Measurements from ENCODE around the gene S100A14.
"Not testable (repeated sequence)": the region's sequence is repeated elsewhere in the genome, so short reads cannot be mapped to it uniquely, and the experiment has no call there.

Gene S100A14

DNA sequence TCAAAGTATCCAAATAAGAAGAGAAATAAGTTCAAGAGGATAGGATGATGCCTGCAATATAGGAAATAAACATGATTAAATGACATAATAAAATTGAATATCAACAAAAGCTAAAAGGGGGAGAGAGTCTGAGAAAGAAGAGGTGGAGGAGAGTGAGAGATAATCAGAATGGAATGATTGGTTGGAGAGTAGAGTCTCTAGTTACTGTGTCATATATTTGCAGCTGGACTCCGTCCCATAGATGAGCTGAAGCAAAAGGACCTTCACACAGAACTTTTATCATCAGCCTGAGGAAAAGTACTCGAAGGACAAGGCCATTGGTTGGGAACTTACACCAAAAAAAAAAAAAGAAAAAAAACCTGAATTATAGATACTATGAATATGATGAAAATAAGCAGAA lies 27.6 kb downstream of the S100A14 start:
- DNase-seq: no peak

DNA sequence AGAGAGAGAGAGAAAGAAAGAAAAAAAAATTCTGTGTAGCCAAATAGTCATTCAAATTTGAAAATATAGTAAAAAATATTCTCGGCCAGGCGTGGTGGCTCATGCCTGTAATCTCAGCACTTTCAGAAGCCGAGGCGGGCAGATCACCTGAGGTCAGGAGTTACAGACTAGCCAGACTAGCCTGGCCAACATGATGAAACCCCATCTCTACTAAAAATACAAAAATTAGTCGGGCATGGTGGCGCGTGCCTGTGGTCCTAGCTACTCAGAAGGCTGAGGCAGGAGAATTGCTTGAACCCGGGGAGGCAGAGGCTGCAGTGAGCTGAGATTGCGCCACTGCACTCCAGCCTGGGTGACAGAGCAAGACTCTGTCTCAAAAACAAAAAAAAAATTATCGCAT lies 28.1 kb downstream of the S100A14 start:
- not testable (repeated sequence) for DNase-seq

DNA sequence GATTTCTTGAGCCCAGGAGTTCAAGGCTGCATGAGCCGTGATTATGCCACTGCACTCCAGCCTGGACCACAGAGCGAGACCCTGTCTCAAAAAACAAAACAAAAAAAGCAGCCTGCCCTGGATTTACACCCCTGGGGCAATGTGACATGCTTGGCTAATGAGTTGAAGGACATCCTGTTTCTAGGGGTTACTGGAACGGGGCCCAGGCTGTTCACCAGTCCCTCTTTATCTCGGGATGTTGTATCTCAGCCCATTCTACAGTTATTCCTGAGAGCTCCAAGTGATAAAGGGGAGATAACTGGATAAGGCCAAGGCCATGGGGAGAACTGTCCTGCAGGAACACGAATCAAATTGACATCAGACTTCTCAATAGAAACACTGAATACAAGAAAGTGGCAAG lies 28.8 kb downstream of the S100A14 start:
- no peak for DNase-seq

- no peak for DNase-seq
These were observed 29.8 kb downstream of the S100A14 start for GRCh38 chr1:153586347-153586746.

DNA sequence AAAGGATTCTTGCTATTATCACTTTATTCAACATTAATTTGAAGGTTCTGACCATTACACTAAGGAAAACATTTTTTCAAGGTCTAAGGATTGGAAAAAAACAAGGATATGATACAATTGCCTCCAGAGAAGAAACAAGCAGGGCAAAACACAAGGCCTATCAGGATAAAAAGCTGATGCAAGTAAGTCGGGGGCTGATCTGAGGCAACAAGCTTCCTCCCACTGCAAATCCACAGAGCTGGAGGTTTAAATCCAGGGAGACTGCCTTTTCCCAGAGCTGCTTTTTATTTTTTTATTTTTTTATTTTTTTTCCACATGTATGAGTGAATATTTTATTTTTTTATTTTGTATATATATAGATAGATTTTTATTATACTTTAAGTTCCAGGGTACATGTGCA lies 31.1 kb downstream of the S100A14 start:
- DNase-seq: no peak

DNA sequence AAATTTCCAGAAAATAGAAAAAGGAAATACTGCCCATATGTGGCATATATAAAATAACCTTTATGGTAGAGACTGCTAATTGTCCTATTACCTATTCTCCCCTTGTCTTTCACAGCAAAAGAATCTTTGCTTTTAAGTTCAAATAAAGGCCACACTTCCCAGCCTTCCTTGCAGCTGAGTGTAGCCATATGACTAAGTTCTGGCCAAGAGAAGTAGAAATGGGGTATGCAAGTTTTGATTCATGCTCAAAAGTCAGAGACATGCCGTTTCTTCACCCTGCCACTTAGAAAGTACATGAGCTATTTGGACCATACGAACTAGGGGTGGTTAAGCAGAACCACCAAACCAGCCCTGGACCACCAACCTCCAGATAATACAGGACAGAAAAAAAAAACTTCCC lies 32.1 kb downstream of the S100A14 start:
- DNase-seq: no peak

DNA sequence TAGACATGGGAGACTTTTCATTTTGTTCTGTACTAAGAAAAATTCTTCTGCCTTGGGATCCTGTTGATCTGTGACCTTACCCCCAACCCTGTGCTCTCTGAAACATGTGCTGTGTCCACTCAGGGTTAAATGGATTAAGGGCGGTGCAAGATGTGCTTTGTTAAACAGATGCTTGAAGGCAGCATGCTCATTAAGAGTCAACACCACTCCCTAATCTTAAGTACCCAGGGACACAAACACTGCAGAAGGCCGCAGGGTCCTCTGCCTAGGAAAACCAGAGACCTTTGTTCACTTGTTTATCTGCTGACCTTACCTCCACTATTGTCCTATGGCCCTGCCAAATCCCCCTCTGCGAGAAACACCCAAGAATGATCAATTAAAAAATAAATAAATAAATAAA lies 32.6 kb downstream of the S100A14 start:
- not testable (repeated sequence) for DNase-seq

DNA sequence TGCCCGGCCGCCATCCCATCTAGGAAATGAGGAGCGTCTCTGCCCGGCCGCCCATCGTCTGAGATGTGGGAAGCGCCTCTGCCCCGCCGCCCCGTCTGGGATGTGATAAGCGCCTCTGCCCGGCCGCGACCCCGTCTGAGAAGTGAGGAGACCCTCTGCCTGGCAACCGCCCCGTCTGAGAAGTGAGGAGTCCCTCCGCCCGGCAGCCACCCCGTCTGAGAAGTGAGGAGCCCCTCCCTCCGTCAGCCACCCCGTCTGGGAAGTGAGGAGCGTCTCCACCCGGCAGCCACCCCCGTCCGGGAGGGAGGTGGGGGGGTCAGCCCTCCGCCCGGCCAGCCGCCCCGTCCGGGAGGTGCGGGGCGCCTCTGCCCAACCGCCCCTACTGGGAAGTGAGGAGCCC lies 33.3 kb downstream of the S100A14 start:
- DNase-seq: not testable (repeated sequence)

GRCh38 chr1:153578936-153579335 lies 37.2 kb downstream of the S100A14 start:
- DNase-seq: no peak

DNA sequence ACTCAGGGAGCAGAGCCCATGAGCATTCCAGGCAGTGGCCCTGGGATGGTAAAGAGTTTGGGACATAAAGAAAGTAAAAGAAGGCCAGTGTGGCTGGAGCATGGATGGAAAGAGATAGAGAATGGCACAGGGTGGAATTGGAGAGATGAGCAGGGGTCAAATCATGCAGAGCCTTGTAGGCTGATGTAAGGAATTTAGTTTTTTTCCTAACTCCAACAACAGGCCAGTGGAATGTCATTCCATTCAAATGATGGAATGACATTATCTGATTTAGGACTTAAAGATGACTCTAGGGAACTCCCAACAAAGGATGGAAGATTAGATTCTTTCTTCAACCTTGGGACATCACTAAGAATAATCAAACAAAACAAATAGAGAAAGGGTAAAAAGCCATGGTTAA lies 37.6 kb downstream of the S100A14 start:
- DNase-seq: no peak

DNA sequence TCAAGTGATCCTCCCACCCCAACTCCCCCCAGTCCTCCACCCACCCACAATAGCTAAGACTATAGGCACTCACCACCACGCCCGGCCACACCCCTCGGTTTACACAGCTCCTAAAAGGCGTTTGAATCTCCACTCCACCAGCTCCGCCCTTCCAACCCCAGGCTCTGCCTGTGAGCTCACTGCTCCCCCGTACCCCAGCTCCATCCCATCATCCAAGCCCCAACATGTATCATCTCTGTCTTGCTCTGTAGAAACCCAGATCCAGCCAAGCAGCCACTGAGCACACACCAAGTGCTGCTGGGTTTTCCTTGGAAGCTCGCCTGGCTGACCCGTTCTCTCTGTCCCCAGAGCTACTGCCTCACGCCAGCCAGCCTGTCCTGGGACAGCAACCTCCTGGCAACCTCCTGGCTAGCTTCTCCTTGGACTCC lies 38.5 kb downstream of the S100A14 start:
- DNase-seq: peak in 30 of 58 donors; percentile 3 to 70 (median 28)

- no peak for DNase-seq
These were observed 39.0 kb downstream of the S100A14 start for GRCh38 chr1:153577138-153577537.

GRCh38 chr1:153575497-153575896 lies 40.6 kb downstream of the S100A14 start:
- DNase-seq: not testable (repeated sequence)

GRCh38 chr1:153575081-153575491 lies 41.0 kb downstream of the S100A14 start:
- not testable (repeated sequence) for DNase-seq

- DNase-seq: no peak
These were observed 42.8 kb downstream of the S100A14 start for GRCh38 chr1:153573351-153573750.

DNA sequence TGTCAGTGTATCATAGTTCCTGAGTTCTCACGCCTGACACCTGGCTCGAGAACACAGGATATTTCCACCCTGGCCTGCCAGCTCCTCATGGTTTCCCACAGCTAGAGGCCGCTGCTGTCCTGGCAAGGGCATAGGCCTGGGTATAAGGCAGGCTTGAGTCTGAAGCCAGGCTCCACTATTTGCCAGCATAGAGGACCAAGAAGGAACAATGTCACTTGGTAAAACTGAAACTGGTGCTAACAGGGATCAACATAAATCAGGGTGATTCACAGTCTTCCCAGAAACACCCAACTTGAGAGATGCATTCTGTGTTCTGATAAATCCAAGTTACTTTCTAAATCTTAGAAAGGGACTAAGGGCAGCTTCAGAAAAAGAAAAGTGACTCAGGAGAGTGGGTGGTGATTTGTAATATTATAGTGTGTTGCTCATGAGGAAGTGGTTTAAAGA lies 43.5 kb downstream of the S100A14 start:
- peak in 56 of 58 donors; percentile 11 to 87 (median 64) for DNase-seq

DNA sequence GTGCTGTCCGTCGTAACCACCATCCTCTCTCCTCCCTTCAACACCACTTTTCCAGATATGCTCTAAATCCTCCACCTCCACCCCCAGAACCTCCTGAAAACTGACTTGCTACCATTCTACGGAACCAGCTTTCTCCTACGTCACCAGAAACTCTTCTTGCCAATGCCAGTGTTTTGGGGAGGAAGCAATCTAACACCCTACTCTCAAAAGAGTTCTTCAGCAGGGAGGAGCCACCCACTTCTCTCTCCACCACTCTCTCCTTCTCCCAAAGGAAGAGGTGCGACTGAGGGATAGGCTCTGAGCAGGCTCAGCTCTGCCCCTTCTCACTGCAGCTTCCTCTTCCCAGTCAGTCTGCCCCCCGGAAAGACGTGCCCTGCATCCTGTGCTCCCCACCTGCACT lies 44.4 kb downstream of the S100A14 start:
- peak in 5 of 58 donors; percentile 2 to 44 (median 8) for DNase-seq

- DNase-seq: no peak
These were observed 45.3 kb downstream of the S100A14 start for GRCh38 chr1:153570874-153571273.

DNA sequence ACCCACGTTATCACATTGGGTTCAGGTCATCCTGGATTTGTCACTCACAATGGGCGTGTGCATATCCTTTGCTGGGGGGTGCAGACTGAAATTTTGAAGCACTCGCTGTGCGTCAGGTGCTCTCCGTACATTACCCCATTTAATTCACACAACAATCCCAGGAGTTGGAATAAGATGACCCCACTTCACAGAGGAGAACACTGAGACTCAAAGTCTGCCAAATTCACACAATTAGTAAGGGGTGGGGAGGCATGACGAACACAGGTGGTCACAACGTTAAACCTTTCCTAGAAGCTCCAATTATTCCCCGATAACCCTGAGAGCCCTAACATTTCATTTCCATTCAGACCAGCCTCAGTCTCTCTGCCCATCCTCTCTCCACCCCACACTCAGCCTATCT lies 46.7 kb downstream of the S100A14 start:
- no peak for DNase-seq

DNA sequence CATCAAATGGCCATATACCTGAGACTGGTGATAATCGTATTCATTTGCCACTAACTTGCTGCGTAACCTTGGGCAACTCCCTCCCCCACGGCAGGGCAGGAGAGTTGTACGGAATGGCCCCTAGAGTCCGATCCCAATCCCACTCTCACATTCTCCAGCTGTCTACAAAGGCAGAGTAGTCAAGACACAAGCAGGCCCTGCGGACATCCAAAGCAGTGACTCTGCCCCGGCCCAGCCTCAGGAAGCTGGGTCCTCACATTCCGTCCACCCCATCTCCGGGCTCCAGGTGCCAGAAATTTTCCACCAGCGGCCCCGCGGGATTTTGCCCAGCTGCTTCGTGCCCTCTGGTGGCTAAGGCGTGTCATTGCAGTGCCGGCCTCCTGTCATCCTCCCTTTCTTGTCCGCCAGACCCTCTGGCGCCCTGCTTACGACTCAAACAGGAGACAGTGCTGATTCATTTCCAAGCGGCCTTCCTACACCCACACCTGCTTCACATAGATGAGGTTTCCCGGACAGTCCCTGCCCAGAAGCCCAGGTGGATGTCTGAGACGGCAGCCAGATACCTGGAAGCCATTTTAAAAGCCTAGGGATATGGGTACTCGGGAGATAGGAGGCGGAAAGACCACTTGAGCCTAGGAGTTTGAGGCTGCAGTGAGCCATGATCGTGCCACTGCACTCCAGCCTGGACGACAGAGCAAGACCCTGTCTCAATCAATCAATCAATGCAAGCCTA lies 47.6 kb downstream of the S100A14 start:
- peak in 56 of 58 donors; percentile 22 to 86 (median 70) for DNase-seq

DNA sequence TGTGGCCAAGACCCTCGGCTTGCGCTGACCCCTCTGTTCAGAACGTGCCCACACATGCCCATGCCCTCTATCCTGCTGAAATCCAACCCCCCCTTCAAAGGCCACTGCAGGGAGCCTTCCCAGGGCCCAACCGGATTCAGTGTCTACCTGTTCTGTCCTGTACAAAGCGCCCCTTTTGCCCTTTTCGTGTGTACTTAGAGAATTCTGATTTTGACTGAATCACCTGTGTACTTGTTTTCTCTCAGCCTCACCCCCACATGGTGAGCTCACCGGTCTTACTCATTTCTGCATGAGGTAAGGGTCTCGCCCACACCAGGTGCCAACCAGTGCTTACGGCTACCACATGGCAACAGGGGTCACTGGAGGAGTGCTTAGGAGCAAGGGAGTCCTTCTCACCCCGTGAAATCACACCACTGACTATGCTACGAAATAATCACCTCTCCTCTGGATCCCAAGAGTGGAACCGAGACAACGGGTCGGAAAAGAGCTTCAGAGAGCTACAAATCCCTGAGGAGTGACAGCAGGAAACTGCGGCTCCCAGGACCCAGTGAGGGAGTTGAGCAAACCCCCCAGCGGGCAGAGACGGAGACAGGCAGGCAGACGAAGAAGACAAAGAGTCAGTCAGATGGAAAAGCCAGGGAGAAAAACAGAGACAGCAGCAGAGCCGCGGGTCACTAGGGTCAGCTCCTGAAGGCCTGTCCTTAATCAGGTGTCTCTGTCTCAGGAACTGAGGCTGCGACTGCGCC lies 48.3 kb downstream of the S100A14 start:
- no peak for DNase-seq
